HG03095 (cell line): ENCODE measurements around the gene ELF2.
"Not testable (repeated sequence)": the region's sequence is repeated elsewhere in the genome, so short reads cannot be mapped to it uniquely, and the experiment has no call there.

Experiments
- ATAC-seq: cut with Tn5 transposase; IDR thresholded peaks from one replicate; pipeline ENCODE4 v1.9.1; 2021; ENCODE audit warnings: moderate library complexity; ENCODE audit not compliant: unreplicated experiment

The ELF2 gene

DNA sequence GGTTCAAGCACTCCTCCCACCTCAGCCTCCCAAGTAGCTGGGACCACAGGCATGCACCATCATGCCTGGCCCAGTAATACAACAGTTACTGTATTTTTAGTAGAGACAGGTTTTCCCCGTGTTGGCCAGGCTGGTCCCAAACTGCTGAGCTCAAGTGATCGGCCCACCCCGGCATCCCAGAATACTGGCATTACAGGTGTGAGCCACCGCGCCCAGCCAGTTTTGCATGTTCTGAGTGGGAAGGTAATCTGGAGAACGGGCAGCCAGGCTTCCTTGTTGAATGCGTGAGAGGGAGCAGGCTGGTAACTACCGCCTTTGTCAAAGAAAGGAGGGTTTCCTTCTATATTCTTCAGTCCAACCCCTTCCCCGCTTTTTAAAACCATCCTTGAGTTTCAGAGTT is 152.3 kb downstream of the ELF2 start:
- no peak for ATAC-seq

- no peak for ATAC-seq
Measured at GRCh38 chr4:139022835-139023234, 154.2 kb downstream of the ELF2 start.

GRCh38 chr4:139021071-139021470 is 155.9 kb downstream of the ELF2 start:
- not testable (repeated sequence) for ATAC-seq

- no peak for ATAC-seq
Measured at GRCh38 chr4:139020384-139020783, 156.6 kb downstream of the ELF2 start.

DNA sequence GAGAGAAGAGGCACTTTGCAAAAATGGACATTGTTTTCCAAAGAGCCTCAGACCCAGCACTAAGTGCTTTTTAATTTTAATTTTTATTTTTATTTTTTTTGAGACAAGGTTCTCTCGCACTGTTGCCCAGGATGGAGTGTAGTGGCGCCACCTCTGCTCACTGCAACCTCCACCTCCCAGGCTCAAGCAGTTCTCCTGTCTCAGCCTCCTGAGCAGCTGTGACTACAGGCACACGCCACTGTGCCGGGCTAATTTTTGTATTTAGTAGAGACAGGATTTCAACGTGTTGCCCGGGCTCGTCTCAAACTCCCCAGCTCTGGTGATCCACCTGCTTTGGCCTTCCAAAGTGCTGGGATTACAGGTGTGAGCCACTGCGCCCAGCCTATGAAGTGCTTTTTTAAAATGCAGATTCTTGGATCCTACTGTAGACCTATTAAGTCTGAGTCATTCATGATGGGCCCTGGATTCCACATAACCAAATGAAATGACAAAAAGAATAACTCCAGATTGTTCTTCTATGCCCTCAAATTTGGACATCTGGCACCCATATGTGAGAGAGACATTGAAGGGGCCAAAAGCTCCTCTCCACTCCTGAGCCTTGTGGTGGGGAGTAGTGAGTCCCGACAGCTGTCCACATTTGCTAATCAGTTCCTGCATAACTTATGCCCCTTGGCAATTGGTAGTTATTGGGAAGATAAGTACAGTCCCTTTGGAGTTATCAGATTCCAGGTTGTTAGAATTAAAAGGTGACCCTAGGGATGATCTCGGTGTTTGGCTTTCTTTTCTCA is 157.9 kb downstream of the ELF2 start:
- no peak for ATAC-seq

DNA sequence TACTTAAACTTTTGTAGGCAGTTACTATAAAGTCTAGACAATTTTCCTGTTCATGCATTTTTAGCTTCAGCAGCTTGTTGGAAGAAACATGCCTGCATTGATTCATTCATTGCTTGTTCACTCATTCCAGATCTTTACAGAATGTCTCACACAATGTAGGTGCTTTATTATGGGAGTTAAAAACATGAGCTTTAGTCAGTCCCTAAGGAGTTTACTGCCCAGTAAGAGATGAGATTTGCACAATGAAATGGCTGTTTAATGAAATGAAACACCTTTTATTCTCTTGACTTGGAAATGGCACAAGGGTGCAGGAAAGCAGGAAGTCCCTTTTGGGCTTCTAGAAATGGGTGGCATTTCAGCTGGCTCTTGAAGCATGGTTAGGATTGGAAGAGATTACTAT is 158.5 kb downstream of the ELF2 start:
- ATAC-seq: no peak

GRCh38 chr4:139017861-139018260 is 159.2 kb downstream of the ELF2 start:
- no peak for ATAC-seq

- peak; percentile 33 for ATAC-seq
Measured at GRCh38 chr4:139015948-139016471, 161.0 kb downstream of the ELF2 start.

DNA sequence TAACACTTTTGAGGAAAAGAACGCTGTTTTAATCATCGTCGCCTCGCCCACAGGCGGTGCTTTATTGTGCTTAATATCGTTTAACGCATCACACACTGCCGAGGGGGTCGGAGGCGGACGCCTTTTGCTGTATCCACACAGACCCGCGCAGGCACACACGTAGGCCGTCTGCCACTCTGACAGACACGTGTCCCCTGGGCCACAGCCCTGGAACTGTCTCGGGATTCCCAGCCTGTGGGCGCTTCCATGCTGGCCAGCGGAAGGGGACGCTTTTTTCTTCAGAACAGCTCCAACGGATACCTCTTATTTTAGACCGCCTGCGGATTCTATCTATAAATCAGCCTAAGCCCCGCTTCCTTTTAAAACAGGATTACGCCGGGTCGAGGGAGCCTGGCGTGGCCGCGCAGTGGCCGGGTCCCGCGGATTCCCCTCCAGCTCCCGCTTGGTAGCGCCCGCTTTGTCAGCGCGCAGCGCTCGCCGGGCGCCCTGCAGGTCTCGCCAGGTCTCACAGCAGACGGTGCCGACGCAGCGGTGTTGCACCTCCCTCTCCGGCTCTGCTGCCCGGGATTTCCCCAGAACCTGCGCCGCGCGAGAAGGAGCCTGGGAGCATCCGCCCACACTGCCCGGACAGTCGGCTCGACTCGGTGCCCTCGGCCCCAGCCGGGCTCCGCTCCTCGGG is 161.6 kb downstream of the ELF2 start, which contains the start of gene NOCT:
Gene NOCT (plus strand): TSS at position 513 of the 679 bp plus-strand sequence. CDS start 201 bp downstream, outside the sequence.
- ATAC-seq: peak; percentile 93

- no peak for ATAC-seq
Measured at GRCh38 chr4:139014371-139015268, 162.4 kb downstream of the ELF2 start.

- no peak for ATAC-seq
Measured at GRCh38 chr4:139011225-139011950, 165.6 kb downstream of the ELF2 start.

GRCh38 chr4:139009702-139010101 is 167.3 kb downstream of the ELF2 start:
- ATAC-seq: no peak

- ATAC-seq: not testable (repeated sequence)
Measured at GRCh38 chr4:139008278-139008677, 168.7 kb downstream of the ELF2 start.

DNA sequence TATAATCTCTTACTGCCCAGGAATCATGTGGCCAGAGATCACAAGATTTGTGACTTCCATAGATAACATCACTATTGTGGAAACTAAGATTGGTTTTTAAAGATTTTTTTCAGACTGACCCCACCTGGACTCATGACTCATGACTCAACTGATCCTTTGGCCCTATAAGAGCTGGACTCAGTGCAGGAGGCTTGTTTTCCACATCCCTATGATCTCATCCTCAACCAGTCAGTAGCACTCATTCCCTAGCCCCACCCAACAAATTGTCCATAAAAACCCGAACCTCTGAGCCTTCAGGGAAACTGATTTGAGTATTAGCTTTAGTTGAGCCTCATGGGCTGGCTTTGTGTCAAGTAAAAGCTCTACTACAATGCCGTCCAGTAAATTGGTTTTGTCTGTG is 169.4 kb downstream of the ELF2 start:
- no peak for ATAC-seq
